GM12872 (cell line): Measurements from ENCODE around the gene S100A16.
A peak's percentile ranks its signal among the peaks of the same experiment; 100 is the strongest.

Experiments
- TF ChIP-seq, protein P1 (sequence below): IDR thresholded peaks from 3 replicates; pipeline ENCODE4 v1.5.1; 2011; ENCODE audit warnings: low read depth, mild to moderate bottlenecking, low read length, moderate library complexity; ENCODE audit not compliant: insufficient read depth

Gene S100A16

DNA sequence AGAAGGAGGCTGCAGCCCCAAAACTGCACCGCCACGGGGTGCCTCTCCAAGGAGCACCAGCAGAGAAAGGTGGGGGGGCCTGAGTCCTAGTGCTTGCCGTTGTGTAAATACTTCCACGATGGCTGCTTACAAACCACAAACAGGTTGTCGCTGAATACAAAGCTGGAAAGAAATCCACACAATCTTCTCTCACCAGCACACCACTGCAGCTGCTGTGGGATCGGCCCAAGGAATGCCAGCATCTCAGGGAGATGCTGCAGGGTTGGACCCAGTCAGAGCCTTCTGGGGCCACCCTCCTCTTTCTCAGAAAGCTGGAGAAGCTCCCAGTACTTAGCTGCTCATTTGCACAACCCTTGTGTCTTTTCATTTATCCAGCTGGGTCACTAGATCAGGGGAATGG is 6.2 kb upstream of the S100A16 start:
- TF ChIP-seq, protein P1, sequence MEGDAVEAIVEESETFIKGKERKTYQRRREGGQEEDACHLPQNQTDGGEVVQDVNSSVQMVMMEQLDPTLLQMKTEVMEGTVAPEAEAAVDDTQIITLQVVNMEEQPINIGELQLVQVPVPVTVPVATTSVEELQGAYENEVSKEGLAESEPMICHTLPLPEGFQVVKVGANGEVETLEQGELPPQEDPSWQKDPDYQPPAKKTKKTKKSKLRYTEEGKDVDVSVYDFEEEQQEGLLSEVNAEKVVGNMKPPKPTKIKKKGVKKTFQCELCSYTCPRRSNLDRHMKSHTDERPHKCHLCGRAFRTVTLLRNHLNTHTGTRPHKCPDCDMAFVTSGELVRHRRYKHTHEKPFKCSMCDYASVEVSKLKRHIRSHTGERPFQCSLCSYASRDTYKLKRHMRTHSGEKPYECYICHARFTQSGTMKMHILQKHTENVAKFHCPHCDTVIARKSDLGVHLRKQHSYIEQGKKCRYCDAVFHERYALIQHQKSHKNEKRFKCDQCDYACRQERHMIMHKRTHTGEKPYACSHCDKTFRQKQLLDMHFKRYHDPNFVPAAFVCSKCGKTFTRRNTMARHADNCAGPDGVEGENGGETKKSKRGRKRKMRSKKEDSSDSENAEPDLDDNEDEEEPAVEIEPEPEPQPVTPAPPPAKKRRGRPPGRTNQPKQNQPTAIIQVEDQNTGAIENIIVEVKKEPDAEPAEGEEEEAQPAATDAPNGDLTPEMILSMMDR, result no peak

GRCh38 chr1:153617663-153618062 is 4.7 kb upstream of the S100A16 start:
- TF ChIP-seq, protein P1, result peak; percentile 92

GRCh38 chr1:153616917-153617311 is 4.0 kb upstream of the S100A16 start:
- TF ChIP-seq, protein P1, result no peak

- TF ChIP-seq, protein P1, result no peak
These were observed 3.4 kb upstream of the S100A16 start, which contains the start of gene S100A14 for GRCh38 chr1:153616144-153616916. Gene S100A14 (minus strand): TSS chr1:153616325. CDS start chr1:153615858, 467 bp downstream.

- TF ChIP-seq, protein P1, result no peak
These were observed 2.5 kb upstream of the S100A16 start for GRCh38 chr1:153615406-153615805.

- TF ChIP-seq, protein P1, result no peak
These were observed 2.0 kb upstream of the S100A16 start for GRCh38 chr1:153614906-153615305.

GRCh38 chr1:153614189-153614900 is 1.4 kb upstream of the S100A16 start:
- TF ChIP-seq, protein P1, result no peak
